ENCODE measurements around the gene MSRB1. TPM values are rescaled to one million over a fixed set of nuclear protein-coding genes. Genes with fewer than 3 reads are reported as not detected.

Gene MSRB1
- total and polyA plus RNA-seq, 2 of the 13 experiments (the other 11 are each of a cell fraction or from before 2014, with no cell fraction given): 32.1 to 75.4 TPM

- TF ChIP-seq CREB3 (CRISPR knock-in tag; IDR thresholded peaks at IDR 0.05): no peak
- TF ChIP-seq HNF1A (IDR thresholded peaks at IDR 0.05; ENCODE audit: low read depth): no peak
- peak; percentile 77; the same call in 1 of the 2 replicates for TF ChIP-seq HNF1A (CRISPR knock-in tag; IDR thresholded peaks at IDR 0.05; ENCODE audit: borderline replicate concordance)
- no peak for TF ChIP-seq POLR2AphosphoS2 (IDR thresholded peaks at IDR 0.05; ENCODE audit: low read depth, low read length)
- no peak for TF ChIP-seq ZFAT (CRISPR knock-in tag; conservative IDR thresholded peaks at IDR 0.05)
- TF ChIP-seq BCL6 (CRISPR knock-in tag; IDR thresholded peaks at IDR 0.05): peak; percentile 59; the same call in 1 of the 2 replicates
- no peak; the same call in 1 of the 2 replicates for TF ChIP-seq ZNF703 (CRISPR knock-in tag; IDR thresholded peaks at IDR 0.05; ENCODE audit: borderline replicate concordance)
- TF ChIP-seq TP53 (CRISPR knock-in tag; conservative IDR thresholded peaks at IDR 0.05): peak; percentile 33; the same call in 1 of the 2 replicates
- TF ChIP-seq ZNF790 (CRISPR knock-in tag; IDR thresholded peaks at IDR 0.05; ENCODE audit: borderline replicate concordance): no peak
- no peak for TF ChIP-seq SNRNP70 (IDR thresholded peaks at IDR 0.05; ENCODE audit: low read depth, low read length)
- TF ChIP-seq ZFP36 (IDR thresholded peaks at IDR 0.05; ENCODE audit: borderline replicate concordance, low read depth, low read length, partially characterized antibody): no peak
- TF ChIP-seq ZNF550 (CRISPR knock-in tag; IDR thresholded peaks at IDR 0.05; ENCODE audit: borderline replicate concordance): no peak
- TF ChIP-seq ZBTB38 (CRISPR knock-in tag; IDR thresholded peaks at IDR 0.05): peak; percentile 94
- peak; percentile 79 for TF ChIP-seq ATF7-NPFF (CRISPR knock-in tag; IDR thresholded peaks at IDR 0.05; ENCODE audit: low read depth)
- peak; percentile 93 for TF ChIP-seq ZNF501 (CRISPR knock-in tag; IDR thresholded peaks at IDR 0.05)
- TF ChIP-seq CREBL2 (CRISPR knock-in tag; IDR thresholded peaks at IDR 0.05; ENCODE audit: borderline replicate concordance): peak; percentile 85; the same call in 1 of the 2 replicates
- peak; percentile 50 for TF ChIP-seq RXRB (CRISPR knock-in tag; IDR thresholded peaks at IDR 0.05; ENCODE audit: borderline replicate concordance)
- peak; percentile 81 for TF ChIP-seq GMEB2 (CRISPR knock-in tag; IDR thresholded peaks at IDR 0.05; ENCODE audit: low read depth)
- no peak for TF ChIP-seq PHF5A (CRISPR knock-in tag; IDR thresholded peaks at IDR 0.05; ENCODE audit: low read depth, unreplicated experiment)
- TF ChIP-seq CENPBD1 (CRISPR knock-in tag; IDR thresholded peaks at IDR 0.05; ENCODE audit: borderline replicate concordance, low read depth): no peak
- no peak; the same call in 1 of the 2 replicates for TF ChIP-seq THAP8 (CRISPR knock-in tag; IDR thresholded peaks at IDR 0.05; ENCODE audit: borderline replicate concordance)
Observed at GRCh38 chr16:1971796-1972489, 28.9 kb upstream of the MSRB1 start, which contains the start of gene TBL3 (continued).

All from HepG2 (cell line).